Measurements from ENCODE around the gene EXT2. TPM values are rescaled to one million over a fixed set of nuclear protein-coding genes. Genes with fewer than 3 reads are reported as not detected.

Gene EXT2
- total RNA-seq, 1 donor from 2014 or later, result 140 TPM

- TF ChIP-seq CTCF (conservative IDR thresholded peaks at IDR 0.05; ENCODE audit: low read depth, low read length), result no peak
- no peak for DNase-seq (ENCODE audit: low read depth)
- H3K4me3 ChIP-seq (ENCODE audit: low read depth, low read length), result no peak overlapping the region
Measured at GRCh38 chr11:44057340-44057739, 38.1 kb upstream of the EXT2 start.

- DNase-seq (ENCODE audit: low read depth), result no peak
- no peak overlapping the region for H3K4me3 ChIP-seq (ENCODE audit: low read depth, low read length)
- TF ChIP-seq CTCF (conservative IDR thresholded peaks at IDR 0.05; ENCODE audit: low read depth, low read length), result no peak
Measured at GRCh38 chr11:44058275-44058674, 37.2 kb upstream of the EXT2 start.

GRCh38 chr11:44065161-44065661, 30.3 kb upstream of the EXT2 start:
- H3K4me3 ChIP-seq (ENCODE audit: low read depth, low read length), result peak overlapping the region; percentile 71
- no peak for TF ChIP-seq CTCF (conservative IDR thresholded peaks at IDR 0.05; ENCODE audit: low read depth, low read length)
- no peak for DNase-seq (ENCODE audit: low read depth)

GRCh38 chr11:44065841-44066731, 29.4 kb upstream of the EXT2 start, which contains the start of gene ACCS:
Gene ACCS, plus strand, starts transcription at chr11:44066270. Its CDS starts 1,358 bp downstream, at chr11:44067628.
- peak within 1 kb of the TSS; percentile 71 for H3K4me3 ChIP-seq (ENCODE audit: low read depth, low read length)
- peak; percentile 50 for DNase-seq (ENCODE audit: low read depth)
- TF ChIP-seq CTCF (conservative IDR thresholded peaks at IDR 0.05; ENCODE audit: low read depth, low read length), result peak; percentile 60

- peak; percentile 26 for DNase-seq (ENCODE audit: low read depth)
- TF ChIP-seq CTCF (conservative IDR thresholded peaks at IDR 0.05; ENCODE audit: low read depth, low read length), result no peak
- H3K4me3 ChIP-seq (ENCODE audit: low read depth, low read length), result peak overlapping the region; percentile 71
Measured at GRCh38 chr11:44066732-44067141, 28.7 kb upstream of the EXT2 start.

- no peak overlapping the region for H3K4me3 ChIP-seq (ENCODE audit: low read depth, low read length)
- no peak for DNase-seq (ENCODE audit: low read depth)
- TF ChIP-seq CTCF (conservative IDR thresholded peaks at IDR 0.05; ENCODE audit: low read depth, low read length), result no peak
Measured at GRCh38 chr11:44067266-44067665, 28.2 kb upstream of the EXT2 start.
